K562 (cell line): ENCODE results near the gene LRP1B. TPM values are rescaled to one million over a fixed set of nuclear protein-coding genes. Genes with fewer than 3 reads are reported as not detected.

Experiments
- ATAC-seq: fragments of 200-7000 bp; cut with Tn5 transposase; 3 replicates; pipeline ENCODE4 v1.9.1; 2020; ENCODE audit warnings: moderate library complexity
- BruUV-seq: library from RNA; stranded (reverse); fragments of 400-500 nt; replicated peaks from 2 replicates; lab custom pipeline; 2021; lab: Mats Ljungman, UMichigan
- CTCF ChIA-PET: fragments of 300-600 bp; formaldehyde crosslinking; extraction: SDS; loops from one replicate; lab custom pipeline; 2021; ENCODE audit warnings: low intra/inter-chr PET ratio; lab: Yijun Ruan, JAX
- POLR2A ChIA-PET: fragments of 300-600, 350-650 bp; sonication (Branson Sonifier 250); formaldehyde crosslinking; extraction: SDS; loops from one replicate; lab custom pipeline; 2021; ENCODE audit warnings: antibody characterized with exemption, inconsistent platforms; lab: Yijun Ruan, JAX
- DNase-seq, 4 experiments: peaks; one replicate each; pipeline versions ENCODE4 v3.0.0 to v3.0.0-alpha.2; 2011 to 2018; ENCODE audit warnings: low spot score in 3 of 4, mixed read lengths in 3 of 4; ENCODE audit errors: extremely low read depth in 1 of 4
- FAIRE-seq: peaks from 2 replicates; lab custom pipeline; 2011; peaks lifted over from hg19 to GRCh38; lab: Jason Lieb, UNC
- H2AFZ ChIP-seq: 2 replicates; pipeline ENCODE4 v1.6.0; 2011; ENCODE audit warnings: low read depth, low read length, control low read depth, inconsistent platforms
- H3K27ac ChIP-seq: fragments of 200-600 bp; 3 replicates; pipeline ENCODE4 v1.8.0; 2011; ENCODE audit warnings: low read depth, mild to moderate bottlenecking, control low read depth, inconsistent platforms, low read length, moderate library complexity, mixed read lengths; ENCODE audit errors: extremely low read depth
- H3K27me3 ChIP-seq, 2 experiments: fragments of 300-600 bp in 1 of 2; 2 replicates in 1 of 2; 3 replicates in 1 of 2; pipeline versions ENCODE4 v1.6.0 to v1.8.0; 2011; ENCODE audit warnings: inconsistent platforms in 2 of 2, low read length in 2 of 2, mild to moderate bottlenecking in 1 of 2, mixed read lengths in 1 of 2, moderate library complexity in 1 of 2; ENCODE audit not compliant: control insufficient read depth in 2 of 2, insufficient read depth in 2 of 2
- H3K36me3 ChIP-seq: fragments of 300-600 bp; 3 replicates; pipeline ENCODE4 v1.8.0; 2011; ENCODE audit warnings: mild to moderate bottlenecking, low read length, inconsistent platforms; ENCODE audit not compliant: control insufficient read depth, insufficient read depth
- H3K4me1 ChIP-seq, 2 experiments: fragments of 200-600 bp in 1 of 2; replicated peaks in 1 of 2; 2 replicates in 1 of 2; 3 replicates in 1 of 2; pipeline versions ENCODE4 v1.5.1 to v1.8.0; 2011; ENCODE audit warnings: inconsistent platforms in 2 of 2, low read length in 2 of 2, mild to moderate bottlenecking in 1 of 2, mixed read lengths in 1 of 2, moderate library complexity in 1 of 2; ENCODE audit not compliant: control insufficient read depth in 2 of 2, insufficient read depth in 2 of 2
- H3K4me2 ChIP-seq: 2 replicates; pipeline ENCODE4 v1.6.1; 2011; ENCODE audit warnings: low read length, control low read depth, inconsistent platforms, mixed read lengths; ENCODE audit not compliant: insufficient read depth
- H3K4me3 ChIP-seq: fragments of 200-600 bp; sonication (generic), shearing (Covaris generic); 2 replicates; pipeline ENCODE4 v1.5.1; 2016; ENCODE audit warnings: control low read depth, inconsistent platforms
- H3K79me2 ChIP-seq: fragments of 200-600 bp; 3 replicates; pipeline ENCODE4 v1.8.0; 2011; ENCODE audit warnings: low read length, inconsistent platforms; ENCODE audit not compliant: control insufficient read depth, insufficient read depth
- H3K9ac ChIP-seq, 2 experiments: 2 replicates each; pipeline versions ENCODE4 v1.6.0 to v1.6.1; 2011; ENCODE audit warnings: low read depth in 2 of 2, low read length in 2 of 2, control low read depth in 1 of 2, inconsistent platforms in 1 of 2, mild to moderate bottlenecking in 1 of 2, mixed read lengths in 1 of 2; ENCODE audit not compliant: insufficient read depth in 1 of 2
- H3K9me1 ChIP-seq: one replicate; pipeline ENCODE4 v1.6.0; 2011; ENCODE audit warnings: inconsistent platforms, mild to moderate bottlenecking, low read length, moderate library complexity; ENCODE audit not compliant: control insufficient read depth, insufficient read depth
- H3K9me3 ChIP-seq: replicated peaks from 2 replicates; pipeline ENCODE4 v1.5.1; 2011; ENCODE audit warnings: low read depth, low read length, inconsistent platforms; ENCODE audit not compliant: control insufficient read depth, insufficient read depth
- H4K20me1 ChIP-seq: replicated peaks from 2 replicates; pipeline ENCODE4 v1.6.1; 2011; ENCODE audit warnings: low read length, inconsistent platforms, mixed read lengths; ENCODE audit not compliant: control insufficient read depth, insufficient read depth
- CCNT2 ChIP-seq: IDR thresholded peaks from 2 replicates; pipeline ENCODE4 v1.6.1; 2011; ENCODE audit warnings: borderline replicate concordance, low read depth, mild to moderate bottlenecking, moderate library complexity, mixed read lengths, low read length; ENCODE audit not compliant: insufficient read length; ENCODE audit errors: extremely low read depth
- E2F3 ChIP-seq: fragments of 250-450 bp; sonication (Bioruptor Pico); IDR thresholded peaks from 2 replicates; pipeline ENCODE4 v1.4.0; 2020; ENCODE audit warnings: mild to moderate bottlenecking
- PCBP1 ChIP-seq: fragments of 200-400 bp; formaldehyde crosslinking; IDR thresholded peaks from 2 replicates; pipeline ENCODE4 v1.6.1; 2018; ENCODE audit warnings: mild to moderate bottlenecking, low read depth, low read length; ENCODE audit not compliant: poor library complexity, severe bottlenecking
- ZNF316 ChIP-seq: fragments of 450-650 bp; IDR thresholded peaks from 2 replicates; pipeline ENCODE4 v1.6.1; 2016
- ZNF57 ChIP-seq: fragments of 450-650 bp; formaldehyde crosslinking; IDR thresholded peaks from 2 replicates; pipeline ENCODE4 v1.4.0; 2020; ENCODE audit warnings: mild to moderate bottlenecking, moderate library complexity
- WGBS: fragments of 100-300 bp; shearing (Covaris generic); methylation state at CpG from one replicate; pipeline ENCODE4 v1.1.6; 2016; ENCODE audit warnings: low coverage, mixed read lengths; ENCODE audit not compliant: insufficient coverage; ENCODE audit errors: missing lambda C conversion rate; 5-methylcytosine and 5-hydroxymethylcytosine counted together
- in situ Hi-C: fragments of 300-500 bp; cut with MboI; formaldehyde crosslinking; loops from 4 replicates; pipeline ENCODE4 v1.15.0; 2018; ENCODE audit warnings: inconsistent platforms, mixed read lengths
- intact Hi-C: fragments of 100-400 bp; cut with micrococcal nuclease; formaldehyde crosslinking; loops from 2 replicates; pipeline ENCODE4 v1.14.2; 2022
- polyA plus RNA-seq, 8 experiments: library from polyadenylated mRNA; depleted of rRNA in 4 of 8; stranded (reverse) in 5 of 8; unstranded in 3 of 8; fragments of >200 nt; fragmentation: Nextera tagmentation in 2 of 8; fragmentation: Illumina TruSeq in 1 of 8; extraction: Ambion mirVana in 2 of 8; extraction: Trizol in 1 of 8; gene quantifications; 2 replicates each; pipeline versions ENCODE4 v1.2.1 to v1.2.3, GENCODE V29; 2011 to 2014; ENCODE audit warnings: inconsistent platforms in 1 of 8, missing spikeins in 1 of 8
- total RNA-seq, 7 experiments: library from RNA; depleted of rRNA in 6 of 7; stranded (reverse); fragments of >200 nt in 6 of 7; fragmentation: Illumina TruSeq in 2 of 7; extraction: Trizol in 2 of 7; gene quantifications; 2 replicates each; pipeline versions ENCODE4 v1.2.1 to v1.2.3, GENCODE V29; 2011 to 2021; ENCODE audit warnings: low replicate concordance in 1 of 7
- TF ChIP-seq, protein P1 (sequence below): fragments of 450-650 bp; IDR thresholded peaks from 2 replicates; pipeline ENCODE4 v1.6.1; 2014; ENCODE audit warnings: low read depth, mild to moderate bottlenecking, moderate library complexity, borderline replicate concordance
- TF ChIP-seq, protein P2 (sequence below): fragments of 150-350 bp; IDR thresholded peaks from 2 replicates; pipeline ENCODE4 v1.6.1; 2014; ENCODE audit warnings: low read depth, mild to moderate bottlenecking, low read length, borderline replicate concordance

The LRP1B gene
- total and polyA plus RNA-seq, 9 of the 15 experiments (the other 6 are each of a cell fraction or from before 2014, with no cell fraction given), result not detected

- TF ChIP-seq, protein P1, sequence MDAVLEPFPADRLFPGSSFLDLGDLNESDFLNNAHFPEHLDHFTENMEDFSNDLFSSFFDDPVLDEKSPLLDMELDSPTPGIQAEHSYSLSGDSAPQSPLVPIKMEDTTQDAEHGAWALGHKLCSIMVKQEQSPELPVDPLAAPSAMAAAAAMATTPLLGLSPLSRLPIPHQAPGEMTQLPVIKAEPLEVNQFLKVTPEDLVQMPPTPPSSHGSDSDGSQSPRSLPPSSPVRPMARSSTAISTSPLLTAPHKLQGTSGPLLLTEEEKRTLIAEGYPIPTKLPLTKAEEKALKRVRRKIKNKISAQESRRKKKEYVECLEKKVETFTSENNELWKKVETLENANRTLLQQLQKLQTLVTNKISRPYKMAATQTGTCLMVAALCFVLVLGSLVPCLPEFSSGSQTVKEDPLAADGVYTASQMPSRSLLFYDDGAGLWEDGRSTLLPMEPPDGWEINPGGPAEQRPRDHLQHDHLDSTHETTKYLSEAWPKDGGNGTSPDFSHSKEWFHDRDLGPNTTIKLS, result no peak
- TF ChIP-seq, protein P2, sequence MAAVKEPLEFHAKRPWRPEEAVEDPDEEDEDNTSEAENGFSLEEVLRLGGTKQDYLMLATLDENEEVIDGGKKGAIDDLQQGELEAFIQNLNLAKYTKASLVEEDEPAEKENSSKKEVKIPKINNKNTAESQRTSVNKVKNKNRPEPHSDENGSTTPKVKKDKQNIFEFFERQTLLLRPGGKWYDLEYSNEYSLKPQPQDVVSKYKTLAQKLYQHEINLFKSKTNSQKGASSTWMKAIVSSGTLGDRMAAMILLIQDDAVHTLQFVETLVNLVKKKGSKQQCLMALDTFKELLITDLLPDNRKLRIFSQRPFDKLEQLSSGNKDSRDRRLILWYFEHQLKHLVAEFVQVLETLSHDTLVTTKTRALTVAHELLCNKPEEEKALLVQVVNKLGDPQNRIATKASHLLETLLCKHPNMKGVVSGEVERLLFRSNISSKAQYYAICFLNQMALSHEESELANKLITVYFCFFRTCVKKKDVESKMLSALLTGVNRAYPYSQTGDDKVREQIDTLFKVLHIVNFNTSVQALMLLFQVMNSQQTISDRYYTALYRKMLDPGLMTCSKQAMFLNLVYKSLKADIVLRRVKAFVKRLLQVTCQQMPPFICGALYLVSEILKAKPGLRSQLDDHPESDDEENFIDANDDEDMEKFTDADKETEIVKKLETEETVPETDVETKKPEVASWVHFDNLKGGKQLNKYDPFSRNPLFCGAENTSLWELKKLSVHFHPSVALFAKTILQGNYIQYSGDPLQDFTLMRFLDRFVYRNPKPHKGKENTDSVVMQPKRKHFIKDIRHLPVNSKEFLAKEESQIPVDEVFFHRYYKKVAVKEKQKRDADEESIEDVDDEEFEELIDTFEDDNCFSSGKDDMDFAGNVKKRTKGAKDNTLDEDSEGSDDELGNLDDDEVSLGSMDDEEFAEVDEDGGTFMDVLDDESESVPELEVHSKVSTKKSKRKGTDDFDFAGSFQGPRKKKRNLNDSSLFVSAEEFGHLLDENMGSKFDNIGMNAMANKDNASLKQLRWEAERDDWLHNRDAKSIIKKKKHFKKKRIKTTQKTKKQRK, result no peak
Measured at GRCh38 chr2:141316103-141316502, 814.7 kb downstream of the LRP1B start (continued).

GRCh38 chr2:141313972-141314371 lies 816.8 kb downstream of the LRP1B start:
- no peaks in the 10 kb centered on the region for H3K9me1 ChIP-seq
- no peak overlapping the region for H3K27ac ChIP-seq
- no peaks in the 10 kb centered on the region for H3K79me2 ChIP-seq
- in situ Hi-C loops, result no loop called here
- H3K4me3 ChIP-seq, result no peak overlapping the region
- H3K4me2 ChIP-seq, result no peak overlapping the region
- no peaks in the 10 kb centered on the region for H4K20me1 ChIP-seq
- no peaks in the 10 kb centered on the region for H3K36me3 ChIP-seq
- H3K27me3 ChIP-seq, result no peaks in the 10 kb centered on the region
- 0% methylated on average over 4 of the region's 4 CpGs for WGBS
- FAIRE-seq (no peak), ATAC-seq (no peak), DNase-seq (no peak)
- BruUV-seq, result no TSS peak
- H3K9ac ChIP-seq, result no peak overlapping the region
- CTCF ChIA-PET, result no interaction called here
- H3K4me1 ChIP-seq, result no peaks in the 10 kb centered on the region
- no peak for TF ChIP-seq ZNF57 (CRISPR knock-in tag)
- TF ChIP-seq E2F3 (CRISPR knock-in tag), result no peak
- no peak for TF ChIP-seq CCNT2
- peak; percentile 20; the same call in 1 of the 2 replicates for TF ChIP-seq ZNF316
- no peak for TF ChIP-seq PCBP1
- intact Hi-C loops, result no loop called here
- POLR2A ChIA-PET, result no interaction called here
- H3K9me3 ChIP-seq, result no peaks in the 10 kb centered on the region
- no peak overlapping the region for H2AFZ ChIP-seq
